ENCODE measurements around the gene RAP1B.
"Not testable (repeated sequence)": the region's sequence is repeated elsewhere in the genome, so short reads cannot be mapped to it uniquely, and the experiment has no call there.

RAP1B gene

DNA sequence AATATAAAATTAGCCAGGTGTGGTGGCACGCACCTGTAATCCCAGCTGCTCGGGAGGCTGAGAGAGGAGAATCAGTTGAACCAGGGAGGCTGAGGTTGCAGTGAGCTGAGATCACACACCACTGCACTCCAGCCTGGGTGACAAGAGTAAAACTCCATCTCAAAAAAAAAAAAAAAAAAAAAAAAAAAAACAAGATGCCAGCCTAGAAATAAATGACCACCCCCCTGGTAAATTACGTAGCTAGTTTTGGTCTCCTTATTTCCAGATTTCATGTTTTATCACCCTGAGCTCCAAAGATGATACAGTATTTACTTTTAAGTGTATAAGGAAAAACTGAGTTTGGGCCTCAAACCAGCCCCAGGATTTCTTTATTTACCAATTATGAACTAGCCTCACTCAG is 26.7 kb downstream of the RAP1B start:
- DNase-seq, result not testable (repeated sequence)

GRCh38 chr12:68638171-68638570 is 27.5 kb downstream of the RAP1B start:
- no peak for DNase-seq

- no peak for DNase-seq
These were observed 28.2 kb downstream of the RAP1B start for GRCh38 chr12:68638721-68639395.

- DNase-seq, result no peak
These were observed 28.7 kb downstream of the RAP1B start for GRCh38 chr12:68639396-68639767.

- peak; percentile 52 for DNase-seq
These were observed 30.4 kb downstream of the RAP1B start for GRCh38 chr12:68641138-68641537.

DNA sequence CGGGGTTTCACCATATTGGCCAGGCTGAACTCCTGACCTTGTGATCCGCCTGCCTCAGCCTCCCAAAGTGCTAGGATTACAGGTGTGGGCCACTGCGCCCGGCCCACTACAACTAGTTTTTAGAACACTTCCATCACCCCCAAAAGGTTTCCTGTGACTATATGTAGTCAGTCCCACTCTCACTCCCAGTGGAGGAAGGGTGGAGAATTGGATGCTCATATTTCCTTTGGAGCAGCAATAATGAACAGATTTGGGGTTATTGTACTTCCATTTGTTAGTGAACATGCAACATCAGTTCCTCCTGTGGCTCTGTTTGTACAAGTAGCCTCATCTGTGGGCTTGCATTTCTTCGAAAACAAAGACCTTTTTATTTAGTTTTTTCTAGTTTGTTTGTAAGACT is 35.8 kb downstream of the RAP1B start:
- no peak for DNase-seq

- DNase-seq, result no peak
These were observed 36.8 kb downstream of the RAP1B start for GRCh38 chr12:68647507-68647906.

DNA sequence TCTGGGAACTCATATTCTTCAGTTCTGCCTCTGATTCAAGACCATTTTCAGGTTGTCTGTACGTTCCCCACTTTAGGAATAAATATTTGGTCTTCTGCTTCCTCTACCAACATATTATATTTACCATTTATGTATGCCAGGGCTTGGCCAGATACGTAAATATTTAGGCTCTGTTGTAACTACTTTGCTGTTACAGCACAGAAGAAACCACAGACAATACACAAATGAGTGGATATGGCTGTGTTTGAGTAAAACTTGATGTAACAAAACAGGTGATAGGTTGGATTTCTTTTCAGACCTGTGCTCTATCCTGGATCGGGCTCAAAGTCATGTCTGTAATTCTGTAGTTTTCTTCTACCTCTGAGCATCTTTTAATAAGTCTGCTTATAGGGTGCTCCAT is 37.5 kb downstream of the RAP1B start:
- no peak for DNase-seq

- DNase-seq, result no peak
These were observed 54.4 kb downstream of the RAP1B start for GRCh38 chr12:68665016-68665569.

GRCh38 chr12:68667291-68667690 is 56.6 kb downstream of the RAP1B start:
- no peak for DNase-seq

GRCh38 chr12:68667896-68668295 is 57.2 kb downstream of the RAP1B start:
- no peak for DNase-seq

GRCh38 chr12:68671179-68671578 is 60.5 kb downstream of the RAP1B start:
- no peak for DNase-seq

GRCh38 chr12:68673788-68674187 is 63.1 kb downstream of the RAP1B start:
- DNase-seq, result peak; percentile 56

DNA sequence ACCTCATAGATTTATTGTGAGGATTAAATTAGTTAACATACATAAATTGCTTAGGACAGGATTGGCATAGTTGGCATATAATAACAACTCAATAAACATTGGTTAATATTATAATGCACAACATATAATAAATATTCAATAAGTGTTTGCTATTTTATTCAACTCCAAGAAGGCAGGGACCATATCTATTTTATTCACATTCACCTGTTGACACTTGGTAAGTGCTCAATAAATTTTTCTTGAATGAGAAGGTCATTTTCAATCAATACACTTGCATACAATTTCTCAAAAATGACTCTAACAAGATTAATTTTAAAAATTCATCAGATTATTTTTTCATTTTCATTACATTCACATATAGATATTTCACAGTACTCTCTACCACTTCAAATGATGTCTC is 63.7 kb downstream of the RAP1B start:
- DNase-seq, result no peak

DNA sequence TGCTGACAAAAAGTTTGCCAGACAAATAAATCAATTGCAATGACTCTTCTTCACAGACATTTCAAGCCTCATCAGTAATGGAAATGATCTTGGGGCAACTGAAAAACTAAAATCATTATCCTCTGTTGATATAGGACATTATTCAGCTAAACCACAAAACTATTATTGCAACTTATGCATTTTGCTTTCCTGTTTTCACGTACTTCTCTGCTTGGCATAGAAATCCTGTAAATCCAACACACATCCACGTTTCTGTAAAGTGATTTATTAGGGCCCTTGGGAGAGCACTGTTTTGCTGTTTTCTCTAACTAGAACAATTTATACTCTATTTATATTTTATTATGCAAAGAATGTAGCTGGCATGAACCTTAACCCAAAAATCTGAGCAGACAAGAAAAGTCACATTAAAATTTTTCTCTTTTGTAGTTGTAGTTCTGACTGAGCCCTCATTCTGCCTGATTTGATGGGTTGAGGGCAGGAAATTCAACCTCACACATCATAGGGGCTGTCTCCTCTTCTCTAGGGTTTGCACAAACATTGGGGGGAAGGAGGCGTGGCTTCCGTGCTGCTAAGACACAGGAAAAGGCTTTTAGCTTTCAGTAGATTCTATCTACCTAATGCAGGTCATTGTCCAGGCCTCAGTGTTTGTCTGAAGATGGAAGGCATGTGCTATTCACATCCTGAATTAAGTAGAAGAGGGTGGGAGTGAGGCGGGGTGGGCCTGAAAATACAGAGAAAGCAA is 64.6 kb downstream of the RAP1B start:
- DNase-seq, result peak; percentile 79

DNA sequence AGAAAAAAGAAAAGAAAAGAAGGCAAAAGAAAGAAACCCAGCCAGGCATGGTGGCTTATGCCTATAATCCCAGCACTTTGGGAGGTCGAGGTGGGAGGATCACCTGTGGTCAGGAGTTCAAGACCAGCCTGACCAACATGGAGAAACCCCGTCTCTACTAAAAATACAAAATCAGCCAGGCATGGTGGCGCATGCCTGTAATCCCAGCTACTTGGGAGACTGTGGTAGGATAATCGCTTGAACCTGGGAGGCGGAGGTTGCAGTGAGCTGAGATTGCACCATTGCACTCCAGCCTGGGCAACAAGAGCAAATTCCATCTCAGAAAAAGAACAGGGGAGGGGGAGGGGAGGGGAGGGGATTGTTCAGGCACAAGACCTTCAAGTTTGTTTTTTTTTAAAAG is 66.2 kb downstream of the RAP1B start:
- DNase-seq, result not testable (repeated sequence)

GRCh38 chr12:68686262-68686594 is 75.5 kb downstream of the RAP1B start:
- DNase-seq, result no peak

- peak; percentile 97 for DNase-seq
These were observed 76.2 kb downstream of the RAP1B start, which contains the start of gene NUP107 for GRCh38 chr12:68686595-68687521. TSS of gene NUP107 (plus strand) at chr12:68686978. CDS start at chr12:68687066, 88 bp downstream.

- no peak for DNase-seq
These were observed 84.8 kb downstream of the RAP1B start for GRCh38 chr12:68695454-68695853.

GRCh38 chr12:68699486-68699885 is 88.8 kb downstream of the RAP1B start:
- no peak for DNase-seq
